HK-2 (cell line): Measurements from ENCODE around the gene GPD1L.
"Not testable (repeated sequence)": the region's sequence is repeated elsewhere in the genome, so short reads cannot be mapped to it uniquely, and the experiment has no call there.

Experiments used
- DNase-seq: peaks from one replicate; pipeline ENCODE4 v3.0.0-alpha.2; 2018; ENCODE audit not compliant: unreplicated experiment

The GPD1L gene

GRCh38 chr3:32106132-32106928, at the start of gene GPD1L:
TSS of gene GPD1L (plus strand) at chr3:32106620. CDS start at chr3:32106712, 92 bp downstream.
- peak; percentile 89 for DNase-seq

- not testable (repeated sequence) for DNase-seq
Observed at GRCh38 chr3:32058465-32058864, 48.0 kb upstream of the GPD1L start.

- no peak for DNase-seq
Observed at GRCh38 chr3:32062950-32063582, 43.4 kb upstream of the GPD1L start.

GRCh38 chr3:32066686-32067085, 39.7 kb upstream of the GPD1L start:
- no peak for DNase-seq

GRCh38 chr3:32074194-32074593, 32.2 kb upstream of the GPD1L start:
- not testable (repeated sequence) for DNase-seq

GRCh38 chr3:32076566-32076965, 29.9 kb upstream of the GPD1L start:
- DNase-seq, result no peak

- DNase-seq, result no peak
Observed at GRCh38 chr3:32077260-32078084, 28.9 kb upstream of the GPD1L start.

- DNase-seq, result no peak
Observed at GRCh38 chr3:32078085-32078634, 28.3 kb upstream of the GPD1L start.

GRCh38 chr3:32078864-32079263, 27.6 kb upstream of the GPD1L start:
- DNase-seq, result no peak

GRCh38 chr3:32082721-32083120, 23.7 kb upstream of the GPD1L start:
- DNase-seq, result no peak

GRCh38 chr3:32083702-32084270, 22.6 kb upstream of the GPD1L start:
- DNase-seq, result no peak

- DNase-seq, result no peak
Observed at GRCh38 chr3:32084870-32085269, 21.6 kb upstream of the GPD1L start.

GRCh38 chr3:32086464-32086863, 20.0 kb upstream of the GPD1L start:
- DNase-seq, result no peak

- DNase-seq, result no peak
Observed at GRCh38 chr3:32089476-32089875, 16.9 kb upstream of the GPD1L start.

- no peak for DNase-seq
Observed at GRCh38 chr3:32093204-32093603, 13.2 kb upstream of the GPD1L start.

- DNase-seq, result no peak
Observed at GRCh38 chr3:32095431-32095830, 11.0 kb upstream of the GPD1L start.

- DNase-seq, result no peak
Observed at GRCh38 chr3:32097768-32098167, 8.7 kb upstream of the GPD1L start.

- DNase-seq, result no peak
Observed at GRCh38 chr3:32098528-32098927, 7.9 kb upstream of the GPD1L start.

GRCh38 chr3:32100465-32100864, 6.0 kb upstream of the GPD1L start:
- DNase-seq, result no peak

- DNase-seq, result no peak
Observed at GRCh38 chr3:32102289-32102688, 4.1 kb upstream of the GPD1L start.

- no peak for DNase-seq
Observed at GRCh38 chr3:32104492-32104891, 1.9 kb upstream of the GPD1L start.
